GM19438 (cell line): ENCODE data around the gene GADL1.

Experiments used
- ATAC-seq: cut with Tn5 transposase; IDR thresholded peaks from one replicate; pipeline ENCODE4 v1.9.1; 2021; ENCODE audit warnings: low read depth; ENCODE audit not compliant: unreplicated experiment

Gene GADL1

DNA sequence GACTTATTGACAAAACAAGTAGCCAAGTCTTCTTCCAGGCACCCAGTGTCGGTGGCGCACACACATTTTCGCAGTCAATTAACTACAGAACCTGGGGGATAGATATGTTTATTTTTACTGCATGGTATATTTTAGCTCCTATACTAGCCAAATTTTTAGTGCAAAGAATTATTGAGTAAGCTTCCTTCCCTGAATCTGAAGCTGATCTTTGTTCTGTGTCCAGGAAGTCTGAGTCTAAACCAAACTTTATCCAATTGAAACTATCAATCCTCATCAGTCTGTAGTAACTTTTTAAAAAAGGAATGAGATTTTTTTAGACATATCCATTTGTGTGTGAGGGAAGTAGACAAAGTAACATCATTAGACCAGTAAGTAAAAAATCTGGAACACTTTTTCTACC, 133.1 kb downstream of the GADL1 start:
- ATAC-seq, result no peak

DNA sequence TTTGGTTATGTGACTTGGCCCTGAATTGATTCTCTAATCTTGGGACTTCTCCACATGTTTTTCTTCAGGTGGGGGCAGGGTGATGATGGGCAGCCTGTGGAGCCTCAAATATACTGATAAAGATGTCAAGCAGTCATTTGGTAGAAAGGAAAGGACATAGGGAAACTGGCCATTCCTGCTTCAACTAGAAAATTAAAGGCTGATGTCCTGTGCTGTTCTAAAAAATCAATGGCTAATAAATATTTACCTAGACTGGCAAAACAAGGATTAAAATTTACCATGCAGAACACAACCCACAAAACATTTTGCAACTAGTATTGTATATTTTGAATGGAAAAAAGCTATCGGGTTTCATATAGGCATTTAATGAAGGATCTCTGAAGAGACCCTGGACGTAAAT, 133.7 kb downstream of the GADL1 start:
- ATAC-seq, result no peak

DNA sequence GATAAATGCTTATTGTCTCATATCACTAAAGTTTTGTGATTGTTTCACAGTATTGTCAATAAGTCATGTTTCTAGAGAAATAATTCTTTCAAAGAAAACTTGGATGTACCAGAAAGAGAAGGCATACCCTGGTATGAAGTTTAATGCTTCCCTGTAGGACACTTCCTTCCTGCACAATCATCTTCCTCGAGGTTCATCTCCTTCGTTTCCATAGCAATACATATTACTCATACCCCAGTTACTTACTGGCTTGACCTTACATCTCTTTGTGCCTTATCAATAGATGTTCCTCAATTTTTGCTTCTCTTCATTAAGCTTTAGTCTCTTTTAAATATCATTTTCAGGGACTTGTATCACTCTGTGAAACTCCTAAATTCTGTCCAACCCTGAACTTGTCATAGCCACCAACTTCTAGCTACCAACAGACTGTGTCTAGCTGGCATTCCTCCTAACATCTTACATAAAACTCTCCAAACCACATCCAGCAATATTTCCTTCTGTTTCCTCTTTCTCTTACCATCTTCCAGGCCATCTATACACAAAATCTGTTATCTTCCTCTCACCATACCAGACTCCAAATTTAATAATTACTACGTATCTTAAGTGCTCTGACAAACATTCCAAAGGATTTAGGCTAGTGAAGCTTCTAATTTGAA, 134.3 kb downstream of the GADL1 start:
- ATAC-seq, result no peak

DNA sequence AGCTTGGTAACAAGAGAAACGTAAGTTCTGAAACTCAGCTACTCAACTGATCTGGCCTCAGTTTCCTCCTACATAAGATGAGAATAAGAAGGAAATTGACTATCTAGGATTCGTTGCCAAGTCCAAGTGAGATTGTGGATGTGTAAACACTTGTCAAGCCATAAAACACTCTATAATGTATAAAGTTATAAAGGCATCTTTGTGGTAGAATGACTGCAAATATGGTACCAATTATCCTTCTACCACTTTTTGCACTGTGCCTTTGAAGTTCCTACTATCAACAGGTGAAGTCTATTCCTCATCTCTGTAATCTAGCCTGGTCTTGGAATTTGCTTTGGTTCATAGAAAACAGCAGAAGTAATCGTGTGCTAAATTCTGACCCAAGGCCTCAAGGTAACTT, 138.2 kb downstream of the GADL1 start:
- no peak for ATAC-seq

DNA sequence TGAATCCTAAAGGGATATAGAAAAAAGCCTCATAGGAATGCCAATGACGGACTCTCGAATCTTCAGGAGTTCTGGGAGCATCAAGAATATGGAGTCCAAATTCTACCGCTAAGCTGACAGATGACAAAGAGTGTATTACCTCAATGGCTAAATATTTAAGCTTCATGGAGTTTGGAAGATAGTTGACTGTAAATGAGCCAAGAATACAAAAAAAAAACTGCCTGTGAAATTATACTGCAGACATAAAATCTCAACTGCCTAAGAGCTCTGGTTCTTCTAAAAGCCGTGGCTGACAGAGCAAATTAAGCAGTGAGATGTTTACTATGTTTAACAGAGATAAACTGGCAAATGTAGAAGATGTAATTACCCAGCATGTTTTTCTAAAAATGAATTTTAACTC, 140.0 kb downstream of the GADL1 start:
- ATAC-seq, result no peak

DNA sequence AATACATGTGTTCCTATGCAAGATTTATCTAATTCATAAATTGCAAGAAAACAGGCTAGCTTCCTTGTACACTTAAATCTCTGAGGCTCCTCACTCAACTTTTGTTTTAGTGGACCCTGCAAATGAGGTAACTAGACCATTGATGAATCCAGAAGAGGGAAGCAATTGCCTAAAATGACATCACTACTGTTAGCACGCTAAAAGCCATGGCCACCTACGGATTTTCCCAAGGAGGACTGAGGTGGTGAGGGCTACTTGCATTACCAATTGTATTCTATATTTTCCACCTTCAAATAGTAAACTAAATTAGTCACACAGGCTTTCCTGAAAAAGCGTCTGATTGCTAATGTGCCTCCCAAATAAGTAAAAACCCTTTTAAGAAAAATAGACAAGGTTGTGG, 140.7 kb downstream of the GADL1 start:
- ATAC-seq, result no peak

DNA sequence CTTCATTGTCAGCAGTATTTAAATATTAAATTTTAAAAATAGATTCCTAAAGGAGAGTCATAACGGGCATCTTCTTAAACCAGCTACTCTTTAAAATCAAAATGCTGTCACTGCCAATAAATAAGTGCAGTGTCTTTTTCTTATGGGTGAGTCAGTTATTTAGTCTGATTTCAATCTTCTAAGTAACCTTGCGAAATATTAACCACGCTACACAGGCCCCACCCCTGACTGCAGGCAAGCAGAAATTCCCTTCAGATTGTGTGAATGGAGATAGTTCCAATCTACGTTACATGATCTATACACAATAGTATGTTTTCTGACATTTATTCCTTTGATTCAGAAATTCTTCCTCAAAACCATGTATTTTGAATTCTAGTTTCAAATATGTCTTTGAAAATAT, 141.5 kb downstream of the GADL1 start:
- ATAC-seq, result no peak

DNA sequence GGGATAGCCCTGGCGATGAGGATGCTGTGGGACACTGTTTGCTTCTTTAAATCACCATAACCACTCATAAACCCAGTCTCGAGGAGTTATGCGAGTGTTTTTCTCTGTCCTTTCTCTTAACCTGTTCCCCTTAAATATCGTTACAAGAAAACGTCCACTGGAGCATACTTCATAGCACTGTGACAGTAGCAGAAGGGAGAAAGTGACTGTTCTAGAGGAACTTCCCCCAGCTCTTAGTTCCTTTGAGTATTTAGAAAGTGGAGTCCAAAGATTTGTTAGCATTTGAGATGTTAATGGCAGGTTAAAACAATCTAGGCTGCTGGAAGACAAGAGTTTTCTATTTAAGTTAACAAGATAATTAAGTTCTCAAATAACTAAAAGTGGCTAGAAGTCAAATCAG, 142.0 kb downstream of the GADL1 start:
- ATAC-seq, result no peak

DNA sequence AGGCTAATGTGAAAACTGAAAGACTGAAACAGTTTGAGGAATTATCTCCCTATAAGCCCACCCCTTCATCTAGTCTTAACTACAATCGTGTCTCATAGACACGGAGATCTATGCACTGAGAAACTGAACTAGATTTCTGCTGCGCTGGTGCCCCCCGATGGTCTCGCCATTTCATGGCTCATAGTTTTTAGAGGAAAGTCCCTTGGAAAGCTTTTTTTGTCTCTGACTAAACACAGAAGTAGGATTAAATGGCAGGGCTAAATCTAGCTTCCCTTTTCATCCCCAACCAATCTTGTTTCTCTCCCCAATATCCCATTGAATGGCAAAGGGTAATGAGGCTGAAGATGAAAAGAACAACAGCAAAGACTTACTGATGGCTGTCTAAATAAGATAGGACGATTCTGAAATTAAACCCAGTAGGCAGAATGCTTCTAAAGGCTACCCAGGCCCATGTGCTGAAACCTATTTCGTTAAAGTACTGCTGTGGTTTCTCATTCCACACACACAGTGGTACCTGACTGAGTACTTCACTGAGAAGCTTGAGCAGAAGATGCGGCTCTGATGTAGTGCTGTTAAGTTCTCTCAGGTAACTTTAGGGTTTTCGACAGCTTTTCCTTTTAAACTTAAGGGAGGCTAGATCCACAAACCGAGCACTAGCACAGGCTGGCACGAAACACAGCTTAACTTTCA, 142.7 kb downstream of the GADL1 start:
- ATAC-seq, result no peak

DNA sequence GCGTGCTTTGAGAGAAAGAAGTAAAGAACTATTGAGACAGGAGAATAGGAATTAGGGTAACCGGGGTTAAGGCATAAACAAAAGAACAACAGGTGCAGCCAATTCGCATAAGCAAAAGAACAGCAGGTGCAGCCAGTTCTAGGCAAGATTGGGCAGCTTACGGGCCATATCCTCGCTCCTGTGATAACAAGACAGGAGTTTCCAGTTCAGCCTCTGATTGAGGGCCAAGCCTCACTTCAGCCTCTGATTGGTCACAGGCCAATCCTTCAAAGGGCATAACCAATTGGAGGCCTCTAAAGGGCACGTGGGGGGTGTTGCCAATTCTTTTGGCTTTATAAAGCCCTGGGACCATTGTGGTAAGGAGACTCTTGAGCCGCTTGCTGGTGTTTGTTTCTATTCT, 143.5 kb downstream of the GADL1 start:
- no peak for ATAC-seq

DNA sequence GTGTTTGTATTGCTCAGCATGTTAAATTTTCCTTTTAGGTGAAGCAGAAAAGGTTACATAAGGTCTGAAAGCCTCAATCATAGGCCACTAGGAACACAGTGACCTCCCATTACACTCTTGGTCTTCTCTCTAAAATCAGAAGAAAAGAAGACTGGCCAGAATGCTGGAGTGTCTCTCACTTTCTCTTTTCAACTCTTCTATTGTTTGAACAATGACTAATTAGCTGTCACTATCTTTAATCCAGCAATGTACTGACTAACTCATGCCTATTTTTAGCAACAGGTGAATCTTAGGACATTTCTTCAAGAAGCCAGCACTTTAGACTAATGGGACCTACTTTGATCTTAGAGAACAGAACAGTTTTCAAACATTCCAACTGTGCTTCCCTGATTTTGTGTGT, 145.2 kb downstream of the GADL1 start:
- ATAC-seq, result no peak

DNA sequence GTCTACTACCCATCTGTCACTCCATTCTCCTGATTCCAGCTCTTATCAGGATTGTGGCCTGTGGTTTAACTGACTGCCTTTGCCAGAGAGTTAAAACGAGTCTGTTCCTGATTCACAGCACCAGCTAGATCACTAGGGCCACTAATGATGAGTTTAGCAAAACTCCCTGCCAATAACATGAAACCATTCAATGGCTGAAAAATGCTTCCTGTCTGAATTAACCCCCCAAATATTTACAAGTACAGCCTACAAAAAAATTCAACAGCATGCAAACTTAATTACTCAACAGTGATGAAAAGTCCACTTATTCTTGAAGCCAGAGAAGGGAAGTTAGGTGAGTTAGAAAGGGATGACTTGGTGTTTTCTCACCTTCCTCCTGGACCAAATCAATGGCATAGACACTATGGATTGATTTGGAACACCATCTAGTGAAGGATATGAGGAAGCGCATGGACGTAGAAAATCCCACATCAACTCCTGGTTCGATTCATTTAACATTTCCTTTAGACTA, 146.6 kb downstream of the GADL1 start:
- no peak for ATAC-seq

DNA sequence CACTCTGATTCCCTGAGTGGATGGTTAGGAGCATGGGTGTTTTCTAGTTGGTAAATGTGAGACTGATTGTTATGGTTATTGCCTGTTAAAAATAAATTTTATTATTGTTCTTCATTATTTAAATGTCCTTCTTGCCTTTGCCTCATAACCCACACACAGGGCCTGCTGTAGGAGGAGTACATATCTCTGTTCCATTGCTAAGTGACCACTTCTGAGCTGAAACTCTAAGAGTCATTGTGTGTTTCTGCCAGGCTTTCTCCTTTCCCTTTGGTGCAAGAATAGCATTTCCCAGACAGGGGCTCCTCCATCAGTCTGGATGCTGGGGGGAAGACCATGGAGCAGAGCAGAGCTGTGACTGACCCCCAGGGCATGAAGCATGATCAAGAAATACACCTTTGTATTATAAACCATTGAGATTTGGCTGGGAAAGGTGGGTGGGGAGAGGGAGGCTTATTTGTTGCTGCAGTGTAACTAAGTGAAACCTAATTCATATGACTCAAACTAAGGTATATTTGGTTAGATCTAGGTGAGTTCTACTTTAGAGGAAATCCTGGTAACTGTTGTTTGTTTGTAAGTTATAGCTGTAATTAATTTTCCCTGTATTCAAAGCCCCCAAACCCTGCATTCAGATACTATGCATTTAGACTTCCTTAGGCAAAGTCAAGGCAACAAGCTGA, 150.7 kb downstream of the GADL1 start:
- no peak for ATAC-seq

DNA sequence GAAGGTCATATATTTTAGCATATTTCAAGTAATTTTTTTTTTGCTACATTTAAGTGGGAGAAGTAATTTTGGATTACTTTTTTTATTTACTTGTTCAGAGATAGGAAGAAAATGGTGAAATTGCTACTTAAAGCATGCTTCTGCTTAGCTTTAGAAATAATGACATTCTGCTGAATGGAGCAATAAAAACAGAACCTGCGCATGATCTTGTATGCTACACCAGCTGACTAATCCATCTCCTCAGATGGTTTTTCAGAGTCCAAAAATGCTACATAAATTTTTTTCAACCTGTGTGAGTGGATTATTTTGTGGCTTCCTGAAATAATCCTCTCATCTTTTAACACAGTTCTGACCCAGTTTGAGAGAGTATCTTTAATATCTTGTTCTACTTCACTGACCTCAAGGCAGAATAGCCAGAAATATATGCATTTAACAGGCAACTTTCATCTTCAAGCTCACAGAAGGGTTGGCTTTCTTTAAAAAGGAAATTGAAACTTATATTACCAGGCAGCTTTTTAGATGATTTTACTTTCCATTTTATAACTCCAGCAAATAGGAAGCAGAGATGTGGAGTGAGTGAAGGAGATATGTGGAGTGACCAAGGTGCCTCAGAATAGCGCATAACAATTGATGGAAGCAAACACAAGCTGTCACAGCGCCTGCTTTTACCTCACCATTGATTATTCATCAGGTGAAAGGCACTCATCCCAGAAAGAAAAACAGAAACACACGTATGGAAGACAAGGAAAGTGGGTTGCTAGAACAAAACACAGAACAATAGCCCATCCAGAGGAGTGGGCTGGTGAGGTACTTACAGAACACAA, 151.5 kb downstream of the GADL1 start:
- no peak for ATAC-seq

DNA sequence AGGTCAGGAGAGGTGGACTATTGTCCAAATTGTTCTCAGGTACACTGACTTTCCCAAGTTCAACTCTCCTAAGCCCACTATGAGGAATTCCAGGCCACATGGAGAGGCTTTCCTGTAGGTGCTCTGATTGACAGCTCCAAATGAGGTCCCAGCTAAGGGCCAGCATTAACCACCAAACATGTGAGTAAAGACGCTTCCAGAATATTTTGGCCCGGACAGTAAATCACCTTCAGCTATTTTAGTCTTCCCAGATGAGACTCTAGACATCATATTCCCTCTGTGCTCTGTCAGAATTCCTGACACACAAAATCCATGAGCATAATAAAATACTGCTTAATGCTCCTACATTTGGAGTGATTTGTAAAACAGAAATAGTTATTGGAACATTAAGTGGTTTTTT, 152.6 kb downstream of the GADL1 start:
- no peak for ATAC-seq

DNA sequence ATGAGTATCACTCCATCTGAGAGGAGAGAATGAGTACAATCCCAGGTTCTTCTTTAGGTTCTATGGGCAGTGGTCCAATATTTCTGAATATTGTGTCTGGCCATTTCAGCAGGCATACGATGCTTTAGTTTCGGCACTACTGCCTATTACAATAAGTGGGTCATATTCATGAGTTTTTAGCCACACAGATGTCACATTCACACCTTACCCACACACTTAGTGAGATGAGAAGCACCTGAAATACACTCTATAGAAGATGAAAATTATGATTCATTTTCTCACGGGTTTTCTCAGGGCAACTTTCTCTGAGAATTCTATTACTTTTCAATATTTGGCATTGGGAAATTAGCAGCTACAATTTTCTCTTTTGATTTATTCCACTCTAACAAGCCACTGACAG, 155.9 kb downstream of the GADL1 start:
- ATAC-seq, result no peak

DNA sequence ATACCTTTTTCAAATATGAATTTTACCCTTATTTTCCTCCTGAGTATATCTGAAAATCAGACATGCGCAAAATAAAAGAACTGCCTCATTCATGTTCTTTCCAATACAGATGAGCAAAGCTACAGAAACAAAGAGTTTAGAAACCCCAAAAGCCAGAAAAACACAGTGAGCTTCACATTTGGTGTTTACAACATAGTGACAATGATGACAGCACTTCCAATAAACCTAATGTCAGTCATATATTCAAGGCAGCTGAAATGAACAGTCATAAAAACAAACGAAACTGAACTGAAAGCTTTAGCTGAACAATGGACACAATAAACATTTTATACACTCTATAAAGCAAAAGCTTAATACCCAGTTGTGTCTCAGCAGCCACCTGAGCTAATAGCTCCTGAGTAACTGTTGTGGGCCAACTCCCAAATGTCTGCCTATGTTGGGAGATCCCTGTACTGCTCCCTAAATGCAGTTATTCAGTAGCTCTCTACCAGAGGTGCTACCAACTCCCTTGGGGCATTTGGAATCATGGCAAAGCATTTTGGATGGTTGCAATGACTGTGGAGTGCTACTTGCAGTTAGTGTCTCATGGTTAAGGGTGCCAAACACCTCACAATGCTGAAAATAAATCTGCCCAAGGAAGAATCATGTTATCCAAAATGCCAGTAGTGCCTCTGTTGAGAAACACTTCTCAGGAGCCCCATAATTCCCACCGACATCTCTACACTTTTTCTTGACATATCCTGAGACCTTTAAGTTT, 156.5 kb downstream of the GADL1 start:
- no peak for ATAC-seq

DNA sequence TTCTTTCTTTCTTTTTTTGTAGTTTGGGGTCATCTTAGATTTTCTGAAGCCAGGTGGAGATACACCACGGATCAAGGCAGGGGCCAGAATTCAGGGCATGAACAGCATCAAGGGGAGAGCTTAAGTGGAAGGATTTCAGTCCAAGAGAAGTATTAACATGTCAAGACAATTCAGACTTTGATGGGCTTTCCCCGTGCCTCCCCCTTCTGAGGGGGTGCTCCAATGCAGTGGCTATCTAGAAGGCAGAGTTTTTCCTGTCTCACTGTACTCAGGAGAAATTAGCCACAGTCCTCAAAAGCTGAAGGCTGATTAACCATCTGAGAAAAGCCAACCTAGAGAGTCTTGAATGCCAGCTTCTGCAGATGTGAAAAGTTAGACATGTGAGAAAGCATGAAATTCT, 160.8 kb downstream of the GADL1 start:
- no peak for ATAC-seq

DNA sequence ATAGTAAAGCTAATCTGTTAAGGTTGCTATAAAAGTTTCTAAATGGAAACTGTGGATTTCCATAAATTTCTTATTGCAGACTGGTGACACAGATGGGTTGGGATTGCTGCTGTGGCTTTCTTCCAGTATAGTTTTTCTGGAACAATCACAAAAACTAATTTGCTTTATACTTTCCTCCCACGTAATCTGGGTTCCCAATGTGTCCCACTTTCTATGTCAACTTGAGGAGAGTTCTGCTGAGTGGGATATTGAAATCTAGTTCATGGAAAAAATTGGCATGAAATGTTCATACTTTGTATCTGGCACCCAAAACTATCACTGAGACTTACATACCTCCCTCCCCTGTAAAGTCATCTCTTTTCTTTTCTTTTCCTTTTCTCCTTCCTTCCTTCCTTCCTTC, 161.3 kb downstream of the GADL1 start:
- ATAC-seq, result no peak

DNA sequence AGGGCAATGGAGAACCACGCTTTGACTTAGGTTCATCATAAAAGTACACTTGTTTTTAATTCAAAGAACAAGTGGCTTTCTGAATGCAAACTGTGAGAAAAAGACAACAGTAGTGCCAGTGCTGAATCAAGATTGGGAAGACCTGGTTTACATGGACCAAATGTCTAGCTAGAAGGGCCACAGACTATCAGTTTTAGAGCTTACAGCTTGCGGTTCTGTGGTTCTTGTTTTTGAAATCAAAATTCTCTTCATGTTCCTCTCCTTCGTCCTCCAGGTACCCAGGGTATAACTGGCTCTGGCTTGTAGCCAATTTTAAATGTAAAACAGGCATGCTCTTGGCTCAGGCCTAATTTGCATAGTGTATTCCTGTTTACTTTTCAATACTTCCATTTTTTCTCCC, 163.5 kb downstream of the GADL1 start:
- no peak for ATAC-seq
